Right ventricle myocardium superior (tissue), 1 donor: ENCODE measurements around the gene MOCOS. TPM values are rescaled to one million over a fixed set of nuclear protein-coding genes. Genes with fewer than 3 reads are reported as not detected.

ENCODE experiments used
- ATAC-seq: fragments of 200-7000 bp; cut with Tn5 transposase; one replicate; pipeline ENCODE4 v1.9.1; 2020; ENCODE audit warnings: mild to moderate bottlenecking; ENCODE audit not compliant: poor library complexity
- DNase-seq: peaks from one replicate; pipeline ENCODE4 v3.0.0-alpha.2; 2020
- intact Hi-C: fragments of 100-400 bp; cut with DNase I; formaldehyde crosslinking; loops from one replicate; pipeline ENCODE4 v1.11.2; 2022
- total RNA-seq: library from RNA; stranded (reverse); fragmentation: NEBNext Ultra II Directional; extraction: Animal tissue kit (Norgen Biotek cat#: 25700); gene quantifications from one replicate; pipeline ENCODE4 v1.2.1, GENCODE V29; 2021
- donor health status: DM: no; HTN: yes; CAD: no; lungs with severe emphysema.

MOCOS gene
- total RNA-seq, 1 donor from 2014 or later: 0.40 TPM

DNA sequence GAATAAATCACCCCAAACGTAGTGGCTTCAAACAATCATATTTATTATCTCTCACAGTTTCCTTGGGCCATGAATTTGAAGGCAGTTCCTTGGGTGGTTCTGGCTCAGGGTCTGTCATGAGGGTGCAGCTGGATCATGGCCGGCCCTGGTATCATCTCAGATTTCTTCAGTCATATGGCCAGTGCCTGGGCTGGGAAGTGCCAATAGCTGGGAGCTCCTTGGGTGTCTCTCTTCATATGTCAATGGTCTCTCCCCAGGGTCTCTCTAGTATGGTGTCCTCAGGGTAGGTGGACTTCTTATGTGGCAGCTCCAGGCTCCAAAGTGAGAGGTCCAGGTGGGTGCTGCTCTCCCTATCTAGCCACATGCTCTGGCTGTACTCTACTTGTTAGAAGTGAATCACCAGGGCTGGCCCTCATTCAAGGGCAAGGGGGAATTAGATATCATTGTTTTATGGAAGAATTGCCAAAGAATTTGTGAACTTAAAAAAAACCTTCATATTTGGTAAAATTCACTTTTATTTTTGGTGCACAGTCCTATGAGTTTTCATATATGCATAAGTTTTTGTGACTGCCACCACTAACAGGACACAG, 125.6 kb downstream of the MOCOS start:
- ATAC-seq: no peak
- intact Hi-C loops: no loop called here
- no peak for DNase-seq

- ATAC-seq (peak; percentile 65), DNase-seq (no peak)
- intact Hi-C loops: no loop called here
These were observed 126.8 kb downstream of the MOCOS start for GRCh38 chr18:36314098-36314497.

DNA sequence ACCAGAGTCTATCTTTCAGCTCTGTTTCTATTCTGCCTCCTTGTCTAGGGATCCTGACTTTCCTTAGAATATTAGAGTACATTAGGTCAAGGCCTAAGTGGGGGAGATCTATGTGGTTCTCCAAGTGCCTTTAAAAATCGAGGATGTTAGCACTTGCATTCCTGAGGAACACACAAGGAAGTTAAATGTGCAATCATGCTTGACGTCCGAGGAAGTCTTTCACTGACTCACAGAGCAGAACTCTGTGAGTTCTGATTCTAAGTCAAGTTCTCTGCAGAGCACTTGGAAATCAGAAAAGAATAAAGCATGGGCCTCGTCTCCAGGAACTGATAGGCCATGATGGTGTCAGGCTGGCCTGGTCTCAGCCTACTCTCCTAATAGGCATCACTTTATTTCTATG, 127.5 kb downstream of the MOCOS start:
- intact Hi-C loops: no loop called here
- ATAC-seq (no peak), DNase-seq (no peak)

- no peak for DNase-seq
- intact Hi-C loops: no loop called here
- ATAC-seq: peak; percentile 80
These were observed 128.4 kb downstream of the MOCOS start for GRCh38 chr18:36315736-36316135.

DNA sequence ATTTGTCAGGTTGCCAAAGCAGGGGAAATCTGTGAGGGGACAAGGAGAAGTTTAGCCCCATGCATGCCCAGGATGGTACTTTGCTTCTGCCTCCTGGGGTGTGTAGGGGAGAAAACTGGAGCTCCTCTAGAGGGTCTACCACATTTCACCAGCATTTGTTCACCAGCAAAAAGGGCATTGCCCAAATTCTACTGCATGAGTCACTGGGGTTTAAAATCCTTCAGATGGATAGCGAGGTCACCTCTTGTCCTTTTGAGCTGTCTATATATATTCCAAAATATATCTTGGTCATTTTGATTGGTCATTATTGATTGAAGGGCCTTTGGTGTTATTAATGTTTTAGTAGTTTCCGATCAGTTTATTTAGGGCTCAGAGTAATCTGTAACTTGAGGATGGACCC, 128.9 kb downstream of the MOCOS start:
- no peak for ATAC-seq
- no peak for DNase-seq
- intact Hi-C loops: no loop called here

Other genes starting within 250 kb of the MOCOS start
- gene RPRD1A, start 119.9 kb upstream of the MOCOS start, total RNA-seq: 47.7 TPM
- gene SLC39A6, start 58.2 kb upstream of the MOCOS start, total RNA-seq: 11.4 TPM
- 47.6 TPM for gene ELP2, start 57.6 kb upstream of the MOCOS start, total RNA-seq
- gene FHOD3, start 110.2 kb downstream of the MOCOS start, total RNA-seq: 317 TPM